Ovary (tissue), 9 donors: ENCODE data around the gene MS4A8. TPM values are rescaled to one million over a fixed set of nuclear protein-coding genes. Genes with fewer than 3 reads are reported as not detected.

Experiments
- DNase-seq, 5 donors: peaks; one replicate each; pipeline ENCODE4 v3.0.0-alpha.2; 2019 to 2020
- H3K27ac ChIP-seq, 2 donors: fragments of 200-600 bp; one replicate each; pipeline versions ENCODE4 v1.5.1 to v1.8.0; 2019 to 2022
- H3K27me3 ChIP-seq: fragments of 200-600 bp; one replicate; pipeline ENCODE4 v1.8.0; 2022
- H3K36me3 ChIP-seq: fragments of 200-600 bp; sonication (generic); one replicate; pipeline ENCODE4 v1.5.1; 2019
- H3K4me1 ChIP-seq: one replicate; pipeline ENCODE4 v1.8.1; 2013; ENCODE audit warnings: mild to moderate bottlenecking, moderate library complexity; ENCODE audit not compliant: insufficient read depth
- H3K4me3 ChIP-seq: fragments of 200-600 bp; sonication (generic); one replicate; pipeline ENCODE4 v1.5.1; 2017
- H3K9me3 ChIP-seq, 2 donors: fragments of 200-600 bp in 1 of 2; sonication (generic) in 1 of 2; one replicate each; pipeline versions ENCODE4 v1.5.1 to v1.8.1; 2013 to 2019; ENCODE audit warnings: mild to moderate bottlenecking in 1 of 2, moderate library complexity in 1 of 2
- EP300 ChIP-seq: sonication (generic); formaldehyde crosslinking; IDR thresholded peaks from one replicate; pipeline ENCODE4 v1.6.1; 2017; ENCODE audit warnings: antibody characterized with exemption
- POLR2A ChIP-seq: fragments of 450-650 bp; IDR thresholded peaks from one replicate; pipeline ENCODE4 v1.6.1; 2017; ENCODE audit warnings: antibody characterized with exemption, mild to moderate bottlenecking, moderate library complexity
- WGBS, 3 donors: extraction: QIAGEN DNeasy Blood & Tissue Kit in 1 of 3; methylation state at CpG; one replicate each; pipeline versions ENCODE4 v1.1.5 to v1.1.7; 2013 to 2017; 5-methylcytosine and 5-hydroxymethylcytosine counted together
- intact Hi-C, 4 donors: fragments of 100-400 bp; cut with DNase I; formaldehyde crosslinking; loops; one replicate each; pipeline versions ENCODE4 v1.11.0 to v1.15.1; 2022 to 2023
- polyA plus RNA-seq, 2 donors: library from polyadenylated mRNA; stranded (reverse); fragments of 200-250 nt in 1 of 2; fragments of 350-450 nt in 1 of 2; fragmentation: Illumina TruSeq in 1 of 2; extraction: RNeasy Lipid Tissue Mini Kit (QIAGEN cat#74804) in 1 of 2; gene quantifications; one replicate each; pipeline ENCODE4 v1.2.3, GENCODE V29; 2013 to 2014
- total RNA-seq, 7 donors: library from RNA; depleted of rRNA in 2 of 7; stranded (reverse); fragments of >200 nt in 2 of 7; fragmentation: NEBNext Ultra II Directional in 3 of 7; extraction: Animal tissue kit (Norgen Biotek cat#: 25700) in 3 of 7; gene quantifications; one replicate each; pipeline versions ENCODE4 v1.1.0 to v1.2.4, GENCODE V29; 2016 to 2023
- TF ChIP-seq, protein P1 (sequence below), 3 donors: fragments of 450-650 bp in 2 of 3; fragments of 200-600 bp in 1 of 3; IDR thresholded peaks; one replicate each; pipeline versions ENCODE4 v1.5.1 to v1.8.0; 2016 to 2022; ENCODE audit warnings: antibody characterized with exemption in 3 of 3, mild to moderate bottlenecking in 1 of 3
- donor health status: DM: no; HTN: no; CAD: no; lungs with moderate emphysema.
- donor health status: DM: no; HTN: no; CAD: no.
- donor health status: Bipolar disorder and iron deficiency.
- donor health status: DM: yes; HTN: yes; CAD: no.
- donor health status: DM: no; HTN: no; CAD: no.
- donor health status: DM: yes; HTN: yes; CAD: no.

MS4A8 gene
- total and polyA plus RNA-seq, 9 donors, result 0.45 to 30.9 (median 2.1) TPM; not detected in 2

DNA sequence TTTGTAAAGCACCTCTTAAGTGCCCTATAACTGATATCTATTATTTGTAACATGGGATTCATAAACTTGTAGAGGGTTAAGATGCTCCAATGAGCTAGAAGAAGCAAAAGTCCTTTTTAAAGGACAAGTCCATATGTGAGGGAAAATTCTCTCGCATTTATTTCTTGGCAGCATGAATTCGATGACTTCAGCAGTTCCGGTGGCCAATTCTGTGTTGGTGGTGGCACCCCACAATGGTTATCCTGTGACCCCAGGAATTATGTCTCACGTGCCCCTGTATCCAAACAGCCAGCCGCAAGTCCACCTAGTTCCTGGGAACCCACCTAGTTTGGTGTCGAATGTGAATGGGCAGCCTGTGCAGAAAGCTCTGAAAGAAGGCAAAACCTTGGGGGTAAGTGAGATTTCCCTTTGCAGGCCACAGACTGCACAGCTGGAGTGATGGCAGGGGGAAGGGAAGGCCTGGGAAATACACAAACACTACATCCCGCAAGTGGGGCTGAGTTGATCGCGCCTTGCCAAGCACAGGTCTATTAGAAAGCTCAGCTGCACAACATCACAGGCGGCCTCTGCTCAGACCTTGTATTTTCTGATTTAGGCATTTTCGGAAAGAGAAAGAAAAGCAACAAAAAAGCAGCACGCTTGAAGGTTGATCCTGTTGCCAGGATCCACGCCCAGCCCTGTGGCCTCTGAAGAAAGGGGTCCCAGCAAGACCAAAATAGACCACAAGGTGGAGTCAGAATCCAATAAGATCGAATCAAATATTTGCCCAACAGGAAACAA, 1.5 kb downstream of the MS4A8 start:
- H3K9me3 ChIP-seq, result no peaks in the 10 kb centered on the region
- TF ChIP-seq, protein P1, sequence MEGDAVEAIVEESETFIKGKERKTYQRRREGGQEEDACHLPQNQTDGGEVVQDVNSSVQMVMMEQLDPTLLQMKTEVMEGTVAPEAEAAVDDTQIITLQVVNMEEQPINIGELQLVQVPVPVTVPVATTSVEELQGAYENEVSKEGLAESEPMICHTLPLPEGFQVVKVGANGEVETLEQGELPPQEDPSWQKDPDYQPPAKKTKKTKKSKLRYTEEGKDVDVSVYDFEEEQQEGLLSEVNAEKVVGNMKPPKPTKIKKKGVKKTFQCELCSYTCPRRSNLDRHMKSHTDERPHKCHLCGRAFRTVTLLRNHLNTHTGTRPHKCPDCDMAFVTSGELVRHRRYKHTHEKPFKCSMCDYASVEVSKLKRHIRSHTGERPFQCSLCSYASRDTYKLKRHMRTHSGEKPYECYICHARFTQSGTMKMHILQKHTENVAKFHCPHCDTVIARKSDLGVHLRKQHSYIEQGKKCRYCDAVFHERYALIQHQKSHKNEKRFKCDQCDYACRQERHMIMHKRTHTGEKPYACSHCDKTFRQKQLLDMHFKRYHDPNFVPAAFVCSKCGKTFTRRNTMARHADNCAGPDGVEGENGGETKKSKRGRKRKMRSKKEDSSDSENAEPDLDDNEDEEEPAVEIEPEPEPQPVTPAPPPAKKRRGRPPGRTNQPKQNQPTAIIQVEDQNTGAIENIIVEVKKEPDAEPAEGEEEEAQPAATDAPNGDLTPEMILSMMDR (IDR thresholded peaks at IDR 0.05), result peak in 2 of 3 donors; percentile 11 to 51
- no peak for TF ChIP-seq POLR2A
- H3K27ac ChIP-seq, result peak overlapping the region in 1 of 2 donors; percentile 54
- no peaks in the 10 kb centered on the region for H3K36me3 ChIP-seq
- H3K27me3 ChIP-seq, result no peaks in the 10 kb centered on the region
- WGBS, 3 donors, result 32 to 51% (median 37%) methylated on average over 14 of the region's 14 CpGs
- DNase-seq, result peak; percentile 21 to 58 (median 28)
- intact Hi-C loops, result no loop called here
- H3K4me3 ChIP-seq, result no peak overlapping the region
- H3K4me1 ChIP-seq, result peaks cover 3% of the 10 kb centered on the region

DNA sequence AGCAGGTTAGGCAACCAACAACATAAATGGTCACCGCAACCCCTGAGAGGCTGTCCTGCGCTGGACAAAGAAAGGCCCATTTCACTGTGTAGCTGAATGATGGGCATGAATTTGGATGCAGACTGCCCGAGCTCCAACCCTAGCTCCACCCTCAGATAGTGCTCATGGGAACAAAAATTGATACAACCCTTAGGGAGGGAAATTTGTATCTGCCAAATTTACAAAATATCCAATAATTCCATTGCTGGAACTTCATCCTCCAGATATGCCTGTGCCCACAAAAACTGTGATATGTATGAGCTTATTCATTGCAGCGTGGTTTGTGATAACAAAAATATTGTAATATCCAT, 2.0 kb downstream of the MS4A8 start:
- Histone ChIP-seq H3K27ac (peak overlapping the region in 1 of 2 donors; percentile 54), H3K9me3 (no peaks in the 10 kb centered on the region), H3K4me1 (peaks cover 3% of the 10 kb centered on the region), H3K36me3 (no peaks in the 10 kb centered on the region), H3K27me3 (no peaks in the 10 kb centered on the region), H3K4me3 (no peak overlapping the region)
- no peak for TF ChIP-seq POLR2A
- TF ChIP-seq, protein P1 (IDR thresholded peaks at IDR 0.05), result no peak
- no peak for TF ChIP-seq EP300
- intact Hi-C loops, result no loop called here
- no peak for DNase-seq
- WGBS, 3 donors, result 26 to 48% (median 33%) methylated on average over 4 of the region's 4 CpGs

DNA sequence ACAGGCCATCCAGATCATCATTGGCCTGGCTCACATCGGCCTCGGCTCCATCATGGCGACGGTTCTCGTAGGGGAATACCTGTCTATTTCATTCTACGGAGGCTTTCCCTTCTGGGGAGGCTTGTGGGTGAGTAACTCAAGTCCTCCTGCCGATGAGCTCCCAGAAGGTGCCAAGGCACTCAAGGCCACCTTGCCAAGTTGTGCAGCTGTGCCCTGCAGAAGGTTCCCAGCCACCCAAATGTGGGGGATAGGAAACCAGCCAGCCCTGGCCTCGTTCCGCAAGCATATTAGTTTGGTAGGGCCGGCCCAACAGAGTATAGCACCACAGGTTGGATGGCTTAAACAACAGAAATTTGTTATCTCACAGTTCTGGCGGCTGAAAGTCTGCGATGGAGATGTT, 4.0 kb downstream of the MS4A8 start:
- TF ChIP-seq POLR2A (no peak), EP300 (no peak)
- TF ChIP-seq, protein P1 (IDR thresholded peaks at IDR 0.05), result no peak
- intact Hi-C loops, result no loop called here
- WGBS, 3 donors, result 80 to 89% (median 81%) methylated on average over 12 of the region's 12 CpGs
- Histone ChIP-seq H3K27me3 (no peaks in the 10 kb centered on the region), H3K27ac (no peak overlapping the region), H3K9me3 (no peaks in the 10 kb centered on the region), H3K4me3 (no peak overlapping the region), H3K36me3 (no peaks in the 10 kb centered on the region), H3K4me1 (peaks cover 3% of the 10 kb centered on the region)
- DNase-seq, result no peak

DNA sequence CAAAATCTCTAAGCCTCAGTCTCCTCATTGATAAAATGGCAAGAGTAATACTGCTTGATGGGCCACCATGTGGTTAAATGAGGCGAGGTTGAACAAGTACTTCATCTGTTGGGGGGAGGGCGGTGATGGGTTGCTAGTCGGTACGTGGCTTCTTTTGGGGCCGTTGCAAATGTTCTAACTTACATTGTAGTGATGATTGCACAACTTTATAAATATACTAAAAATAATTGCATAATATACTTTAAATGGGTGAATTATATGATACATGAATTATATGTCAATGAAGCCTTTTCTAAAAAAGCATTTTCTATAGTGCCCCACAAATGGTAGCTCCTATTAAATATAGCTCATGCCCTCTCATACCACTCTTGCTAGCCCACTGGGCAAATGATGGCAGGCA, 6.5 kb downstream of the MS4A8 start:
- Histone ChIP-seq H3K27me3 (no peaks in the 10 kb centered on the region), H3K4me3 (no peak overlapping the region), H3K4me1 (peaks cover 3% of the 10 kb centered on the region), H3K36me3 (no peaks in the 10 kb centered on the region), H3K27ac (no peak overlapping the region), H3K9me3 (no peaks in the 10 kb centered on the region)
- intact Hi-C loops, result loop anchor here in 1 of 4 donors (5.0 kb wide), 1 partner anchor 191 kb away; no protein-coding TSS in a partner anchor
- TF ChIP-seq EP300 (no peak), POLR2A (no peak)
- TF ChIP-seq, protein P1 (IDR thresholded peaks at IDR 0.05), result no peak
- DNase-seq, result no peak
- WGBS, 3 donors, result 74 to 83% (median 76%) methylated on average over 5 of the region's 5 CpGs
